ENCODE measurements around the gene PIP5K1C. TPM values are rescaled to one million over a fixed set of nuclear protein-coding genes. Genes with fewer than 3 reads are reported as not detected.

PIP5K1C gene
- total RNA-seq, 2 experiments from 2014 or later: 23.9 to 37.7 TPM

- DNase-seq (no peak), ATAC-seq (no peak)
- CTCF ChIA-PET: interaction anchor here (0.8 kb wide), 1 partner anchor 16 kb away, joined by 3 read pairs; no protein-coding TSS in a partner anchor
- Mint-ChIP-seq H3K9me3 (ENCODE audit: low read depth) (no peaks in the 10 kb centered on the region), H3K36me3 (no peaks in the 10 kb centered on the region), H3K4me1 (no peaks in the 10 kb centered on the region), H3K4me3 (no peak overlapping the region), H3K27me3 (no peaks in the 10 kb centered on the region), H3K27ac (no peak overlapping the region)
Measured at GRCh38 chr19:3732108-3732507, 31.8 kb upstream of the PIP5K1C start.

- DNase-seq (no peak), ATAC-seq (no peak)
- Mint-ChIP-seq H3K36me3 (no peaks in the 10 kb centered on the region), H3K9me3 (ENCODE audit: low read depth) (no peaks in the 10 kb centered on the region), H3K4me1 (no peaks in the 10 kb centered on the region), H3K27ac (no peak overlapping the region), H3K4me3 (no peak overlapping the region), H3K27me3 (no peaks in the 10 kb centered on the region)
- CTCF ChIA-PET: interaction anchor here (1.1 kb wide), 1 partner anchor 58 kb away, joined by 3 read pairs; no protein-coding TSS in a partner anchor
Measured at GRCh38 chr19:3730457-3730958, 30.2 kb upstream of the PIP5K1C start.

- Mint-ChIP-seq H3K9me3 (ENCODE audit: low read depth) (no peaks in the 10 kb centered on the region), H3K27me3 (peaks cover 21% of the 10 kb centered on the region), H3K36me3 (no peaks in the 10 kb centered on the region), H3K27ac (no peak overlapping the region), H3K4me1 (peaks cover 6% of the 10 kb centered on the region), H3K4me3 (no peak overlapping the region)
- ATAC-seq (no peak), DNase-seq (no peak)
- CTCF ChIA-PET: no interaction called here
Measured at GRCh38 chr19:3725640-3726310, 25.5 kb upstream of the PIP5K1C start.

GRCh38 chr19:3725121-3725520 is 24.9 kb upstream of the PIP5K1C start:
- CTCF ChIA-PET: no interaction called here
- H3K4me1 Mint-ChIP-seq: peaks cover 6% of the 10 kb centered on the region
- H3K36me3 Mint-ChIP-seq: no peaks in the 10 kb centered on the region
- H3K27me3 Mint-ChIP-seq: peaks cover 26% of the 10 kb centered on the region
- no peaks in the 10 kb centered on the region for H3K9me3 Mint-ChIP-seq (ENCODE audit: low read depth)
- H3K27ac Mint-ChIP-seq: no peak overlapping the region
- no peak for ATAC-seq
- H3K4me3 Mint-ChIP-seq: no peak overlapping the region
- no peak for DNase-seq

- ATAC-seq (no peak), DNase-seq (no peak)
- Mint-ChIP-seq H3K4me3 (no peak overlapping the region), H3K9me3 (ENCODE audit: low read depth) (no peaks in the 10 kb centered on the region), H3K27me3 (peaks cover 36% of the 10 kb centered on the region), H3K4me1 (peaks cover 9% of the 10 kb centered on the region), H3K27ac (no peak overlapping the region), H3K36me3 (no peaks in the 10 kb centered on the region)
- CTCF ChIA-PET: no interaction called here
Measured at GRCh38 chr19:3723883-3724282, 23.6 kb upstream of the PIP5K1C start.

GRCh38 chr19:3723110-3723488 is 22.8 kb upstream of the PIP5K1C start:
- no peak overlapping the region for H3K27ac Mint-ChIP-seq
- ATAC-seq (no peak), DNase-seq (no peak)
- H3K4me3 Mint-ChIP-seq: no peak overlapping the region
- peaks cover 9% of the 10 kb centered on the region for H3K4me1 Mint-ChIP-seq
- CTCF ChIA-PET: no interaction called here
- H3K36me3 Mint-ChIP-seq: no peaks in the 10 kb centered on the region
- no peaks in the 10 kb centered on the region for H3K9me3 Mint-ChIP-seq (ENCODE audit: low read depth)
- peaks cover 36% of the 10 kb centered on the region for H3K27me3 Mint-ChIP-seq

GRCh38 chr19:3722443-3723109 is 22.3 kb upstream of the PIP5K1C start:
- H3K36me3 Mint-ChIP-seq: no peaks in the 10 kb centered on the region
- ATAC-seq: no peak
- H3K27me3 Mint-ChIP-seq: peaks cover 36% of the 10 kb centered on the region
- no peak for DNase-seq
- no peak overlapping the region for H3K4me3 Mint-ChIP-seq
- peaks cover 9% of the 10 kb centered on the region for H3K4me1 Mint-ChIP-seq
- CTCF ChIA-PET: interaction anchor here (0.8 to 1.9 kb wide), 2 partner anchors 38 to 100 kb away, joined by 5 read pairs; partner anchors contain the start of gene APBA3
- no peaks in the 10 kb centered on the region for H3K9me3 Mint-ChIP-seq (ENCODE audit: low read depth)
- H3K27ac Mint-ChIP-seq: no peak overlapping the region

- H3K9me3 Mint-ChIP-seq (ENCODE audit: low read depth): no peaks in the 10 kb centered on the region
- peaks cover 9% of the 10 kb centered on the region for H3K4me1 Mint-ChIP-seq
- CTCF ChIA-PET: interaction anchor here (0.8 to 1.9 kb wide), 3 partner anchors 13 to 100 kb away, joined by 3 to 5 read pairs (median 5); partner anchors contain the start of genes APBA3 and TJP3
- DNase-seq (no peak), ATAC-seq (no peak)
- H3K36me3 Mint-ChIP-seq: no peaks in the 10 kb centered on the region
- no peak overlapping the region for H3K27ac Mint-ChIP-seq
- no peak overlapping the region for H3K4me3 Mint-ChIP-seq
- peaks cover 36% of the 10 kb centered on the region for H3K27me3 Mint-ChIP-seq
Measured at GRCh38 chr19:3721887-3722442, 21.7 kb upstream of the PIP5K1C start.

GRCh38 chr19:3721131-3721886 is 21.0 kb upstream of the PIP5K1C start:
- Mint-ChIP-seq H3K9me3 (ENCODE audit: low read depth) (no peaks in the 10 kb centered on the region), H3K27me3 (peaks cover 36% of the 10 kb centered on the region)
- CTCF ChIA-PET: interaction anchor here (0.9 to 2.0 kb wide), 3 partner anchors 13 to 59 kb away, joined by 3 to 5 read pairs (median 4); partner anchors contain the start of genes APBA3 and TJP3

GRCh38 chr19:3720349-3720917 is 20.2 kb upstream of the PIP5K1C start:
- Mint-ChIP-seq H3K36me3 (no peaks in the 10 kb centered on the region), H3K27me3 (peaks cover 36% of the 10 kb centered on the region), H3K9me3 (ENCODE audit: low read depth) (no peaks in the 10 kb centered on the region), H3K4me3 (no peak overlapping the region), H3K27ac (no peak overlapping the region), H3K4me1 (peaks cover 9% of the 10 kb centered on the region)
- CTCF ChIA-PET: interaction anchor here (0.6 to 3.3 kb wide), 8 partner anchors 8 to 102 kb away, joined by 3 to 9 read pairs (median 4); partner anchors contain the start of genes MRPL54 and TJP3
- DNase-seq: no peak
- no peak for ATAC-seq

More at GRCh38 chr19:3721131-3721886, 21.0 kb upstream of the PIP5K1C start:
- Mint-ChIP-seq H3K27ac (no peak overlapping the region), H3K4me1 (peaks cover 9% of the 10 kb centered on the region), H3K4me3 (no peak overlapping the region), H3K36me3 (no peaks in the 10 kb centered on the region)
- DNase-seq: peak; percentile 85
- ATAC-seq: peak; percentile 81

- ATAC-seq: no peak
- peaks cover 5% of the 10 kb centered on the region for H3K4me1 Mint-ChIP-seq
- H3K9me3 Mint-ChIP-seq (ENCODE audit: low read depth): no peaks in the 10 kb centered on the region
- DNase-seq: no peak
- peaks cover 36% of the 10 kb centered on the region for H3K27me3 Mint-ChIP-seq
- no peaks in the 10 kb centered on the region for H3K36me3 Mint-ChIP-seq
- CTCF ChIA-PET: interaction anchor here (0.6 to 3.3 kb wide), 10 partner anchors 9 to 129 kb away, joined by 3 to 9 read pairs (median 4); partner anchors contain the start of genes MRPL54 and TJP3
- H3K4me3 Mint-ChIP-seq: no peak overlapping the region
- no peak overlapping the region for H3K27ac Mint-ChIP-seq
Measured at GRCh38 chr19:3719868-3720267, 19.6 kb upstream of the PIP5K1C start.

GRCh38 chr19:3716147-3716668 is 15.9 kb upstream of the PIP5K1C start:
- ATAC-seq: no peak
- no peak overlapping the region for H3K4me3 Mint-ChIP-seq
- no peaks in the 10 kb centered on the region for H3K9me3 Mint-ChIP-seq (ENCODE audit: low read depth)
- peaks cover 3% of the 10 kb centered on the region for H3K4me1 Mint-ChIP-seq
- CTCF ChIA-PET: interaction anchor here (1.7 kb wide), 1 partner anchor 49 kb away, joined by 4 read pairs; no protein-coding TSS in a partner anchor
- no peak overlapping the region for H3K27ac Mint-ChIP-seq
- DNase-seq: no peak
- no peaks in the 10 kb centered on the region for H3K36me3 Mint-ChIP-seq
- peaks cover 22% of the 10 kb centered on the region for H3K27me3 Mint-ChIP-seq
